Measurements from ENCODE around the gene GMCL2. TPM values are rescaled to one million over a fixed set of nuclear protein-coding genes. Genes with fewer than 3 reads are reported as not detected.
A peak's percentile ranks its signal among the peaks of the same experiment; 100 is the strongest.

GMCL2 gene
- total RNA-seq, 1 donor from 2014 or later: not detected

- no peak for DNase-seq
Measured at GRCh38 chr5:178221282-178221681, 34.1 kb upstream of the GMCL2 start.

GRCh38 chr5:178218827-178219226 is 31.7 kb upstream of the GMCL2 start:
- DNase-seq: no peak

- DNase-seq: no peak
Measured at GRCh38 chr5:178218237-178218776, 31.1 kb upstream of the GMCL2 start.

- DNase-seq: no peak
Measured at GRCh38 chr5:178216779-178217178, 29.6 kb upstream of the GMCL2 start.

GRCh38 chr5:178216088-178216534 is 28.9 kb upstream of the GMCL2 start:
- DNase-seq: no peak

GRCh38 chr5:178215280-178216002 is 28.3 kb upstream of the GMCL2 start:
- no peak for DNase-seq

GRCh38 chr5:178214160-178214803 is 27.1 kb upstream of the GMCL2 start:
- DNase-seq: no peak

- DNase-seq: no peak
Measured at GRCh38 chr5:178213748-178214151, 26.6 kb upstream of the GMCL2 start.

GRCh38 chr5:178213003-178213461 is 25.9 kb upstream of the GMCL2 start:
- no peak for DNase-seq

- DNase-seq: no peak
Measured at GRCh38 chr5:178212241-178213002, 25.3 kb upstream of the GMCL2 start.

GRCh38 chr5:178211095-178212048 is 24.2 kb upstream of the GMCL2 start:
- no peak for DNase-seq

- DNase-seq: no peak
Measured at GRCh38 chr5:178210686-178211085, 23.5 kb upstream of the GMCL2 start.

- DNase-seq: no peak
Measured at GRCh38 chr5:178210073-178210535, 22.9 kb upstream of the GMCL2 start.

- no peak for DNase-seq
Measured at GRCh38 chr5:178209334-178210072, 22.3 kb upstream of the GMCL2 start.

- peak; percentile 35 for DNase-seq
Measured at GRCh38 chr5:178208540-178209227, 21.5 kb upstream of the GMCL2 start.

- no peak for DNase-seq
Measured at GRCh38 chr5:178207917-178208280, 20.7 kb upstream of the GMCL2 start.

- DNase-seq: peak; percentile 86
Measured at GRCh38 chr5:178207183-178207916, 20.2 kb upstream of the GMCL2 start.

- no peak for DNase-seq
Measured at GRCh38 chr5:178206166-178207101, 19.3 kb upstream of the GMCL2 start.

GRCh38 chr5:178205749-178206047 is 18.5 kb upstream of the GMCL2 start:
- DNase-seq: no peak

Measured in dermis blood vessel endothelial cell (primary cell).